Uterus (tissue), 2 donors: ENCODE measurements around the gene PSMD12.

Experiments
- CTCF ChIP-seq, 4 experiments: fragments of 200-600 bp in 2 of 4; fragments of 450-650 bp in 2 of 4; sonication (generic) in 2 of 4; IDR thresholded peaks; one replicate each; pipeline ENCODE4 v1.5.1; 2016 to 2019; ENCODE audit warnings: antibody characterized with exemption in 4 of 4, mild to moderate bottlenecking in 2 of 4, moderate library complexity in 1 of 4
- POLR2A ChIP-seq, 2 donors: fragments of 450-650 bp; IDR thresholded peaks; one replicate each; pipeline ENCODE4 v1.6.1; 2016; ENCODE audit warnings: antibody characterized with exemption in 2 of 2, mild to moderate bottlenecking in 1 of 2, moderate library complexity in 1 of 2

- no peak for TF ChIP-seq POLR2A (IDR thresholded peaks at IDR 0.05)
- no peak for TF ChIP-seq CTCF (IDR thresholded peaks at IDR 0.05)
Observed at GRCh38 chr17:67372751-67373150, 6.4 kb upstream of the PSMD12 start.
